Measurements from ENCODE around the gene NCKAP5. TPM values are rescaled to one million over a fixed set of nuclear protein-coding genes. Genes with fewer than 3 reads are reported as not detected.

NCKAP5 gene
- total RNA-seq, 1 donor from 2014 or later, result 0.26 TPM

- Histone ChIP-seq H3K4me3 (ENCODE audit: low read depth, low read length) (no peak overlapping the region), H3K36me3 (ENCODE audit: control insufficient read depth, insufficient read depth, low read length) (no peaks in the 10 kb centered on the region), H3K27me3 (ENCODE audit: control insufficient read depth, insufficient read depth, low read length) (no peaks in the 10 kb centered on the region)
- DNase-seq (ENCODE audit: low read depth) (no peak), FAIRE-seq (no peak)
- TF ChIP-seq, protein P1, sequence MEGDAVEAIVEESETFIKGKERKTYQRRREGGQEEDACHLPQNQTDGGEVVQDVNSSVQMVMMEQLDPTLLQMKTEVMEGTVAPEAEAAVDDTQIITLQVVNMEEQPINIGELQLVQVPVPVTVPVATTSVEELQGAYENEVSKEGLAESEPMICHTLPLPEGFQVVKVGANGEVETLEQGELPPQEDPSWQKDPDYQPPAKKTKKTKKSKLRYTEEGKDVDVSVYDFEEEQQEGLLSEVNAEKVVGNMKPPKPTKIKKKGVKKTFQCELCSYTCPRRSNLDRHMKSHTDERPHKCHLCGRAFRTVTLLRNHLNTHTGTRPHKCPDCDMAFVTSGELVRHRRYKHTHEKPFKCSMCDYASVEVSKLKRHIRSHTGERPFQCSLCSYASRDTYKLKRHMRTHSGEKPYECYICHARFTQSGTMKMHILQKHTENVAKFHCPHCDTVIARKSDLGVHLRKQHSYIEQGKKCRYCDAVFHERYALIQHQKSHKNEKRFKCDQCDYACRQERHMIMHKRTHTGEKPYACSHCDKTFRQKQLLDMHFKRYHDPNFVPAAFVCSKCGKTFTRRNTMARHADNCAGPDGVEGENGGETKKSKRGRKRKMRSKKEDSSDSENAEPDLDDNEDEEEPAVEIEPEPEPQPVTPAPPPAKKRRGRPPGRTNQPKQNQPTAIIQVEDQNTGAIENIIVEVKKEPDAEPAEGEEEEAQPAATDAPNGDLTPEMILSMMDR (IDR thresholded peaks at IDR 0.05; ENCODE audit: insufficient read depth, low read length, severe bottlenecking), result no peak
These were observed 672.2 kb downstream of the NCKAP5 start for GRCh38 chr2:132896073-132896472.

GRCh38 chr2:132891498-132891897 lies 676.8 kb downstream of the NCKAP5 start:
- TF ChIP-seq, protein P1 (IDR thresholded peaks at IDR 0.05; ENCODE audit: insufficient read depth, low read length, severe bottlenecking), result no peak
- FAIRE-seq (no peak), DNase-seq (ENCODE audit: low read depth) (no peak)
- Histone ChIP-seq H3K27me3 (ENCODE audit: control insufficient read depth, insufficient read depth, low read length) (no peaks in the 10 kb centered on the region), H3K36me3 (ENCODE audit: control insufficient read depth, insufficient read depth, low read length) (no peaks in the 10 kb centered on the region), H3K4me3 (ENCODE audit: low read depth, low read length) (no peak overlapping the region)

GRCh38 chr2:132886574-132886973 lies 681.7 kb downstream of the NCKAP5 start:
- TF ChIP-seq, protein P1 (IDR thresholded peaks at IDR 0.05; ENCODE audit: insufficient read depth, low read length, severe bottlenecking), result no peak
- H3K27me3 ChIP-seq (ENCODE audit: control insufficient read depth, insufficient read depth, low read length), result no peaks in the 10 kb centered on the region
- no peaks in the 10 kb centered on the region for H3K36me3 ChIP-seq (ENCODE audit: control insufficient read depth, insufficient read depth, low read length)
- DNase-seq (ENCODE audit: low read depth) (no peak), FAIRE-seq (no peak)
- no peak overlapping the region for H3K4me3 ChIP-seq (ENCODE audit: low read depth, low read length)

- DNase-seq (ENCODE audit: low read depth) (no peak), FAIRE-seq (no peak)
- Histone ChIP-seq H3K4me3 (ENCODE audit: low read depth, low read length) (no peak overlapping the region), H3K27me3 (ENCODE audit: control insufficient read depth, insufficient read depth, low read length) (no peaks in the 10 kb centered on the region), H3K36me3 (ENCODE audit: control insufficient read depth, insufficient read depth, low read length) (no peaks in the 10 kb centered on the region)
- TF ChIP-seq, protein P1 (IDR thresholded peaks at IDR 0.05; ENCODE audit: insufficient read depth, low read length, severe bottlenecking), result no peak
These were observed 683.6 kb downstream of the NCKAP5 start for GRCh38 chr2:132884705-132885104.

GRCh38 chr2:132884292-132884691 lies 684.0 kb downstream of the NCKAP5 start:
- no peak for FAIRE-seq
- H3K36me3 ChIP-seq (ENCODE audit: control insufficient read depth, insufficient read depth, low read length), result no peaks in the 10 kb centered on the region
- DNase-seq (ENCODE audit: low read depth), result no peak
- no peaks in the 10 kb centered on the region for H3K27me3 ChIP-seq (ENCODE audit: control insufficient read depth, insufficient read depth, low read length)
- no peak overlapping the region for H3K4me3 ChIP-seq (ENCODE audit: low read depth, low read length)
- TF ChIP-seq, protein P1 (IDR thresholded peaks at IDR 0.05; ENCODE audit: insufficient read depth, low read length, severe bottlenecking), result no peak

DNA sequence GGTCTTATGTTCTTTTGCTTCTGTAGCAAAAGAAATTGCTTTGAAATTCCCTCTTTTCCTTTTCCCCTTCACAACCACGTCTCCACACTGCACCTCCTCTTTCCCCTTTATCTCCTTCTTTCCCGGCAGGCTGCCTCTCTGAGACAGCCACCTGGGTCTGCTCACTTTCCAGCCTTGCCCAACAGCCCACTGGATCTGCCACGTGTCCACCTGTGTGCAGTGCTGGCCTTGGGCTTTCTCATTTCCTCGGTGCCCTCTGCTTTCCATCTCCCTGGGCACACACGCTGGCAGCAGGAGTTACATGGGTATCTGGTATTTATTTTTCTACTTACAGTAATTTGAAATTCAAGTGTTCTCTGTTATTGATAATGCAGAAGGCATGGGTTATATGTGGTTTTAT lies 684.8 kb downstream of the NCKAP5 start:
- Histone ChIP-seq H3K4me3 (ENCODE audit: low read depth, low read length) (no peak overlapping the region), H3K36me3 (ENCODE audit: control insufficient read depth, insufficient read depth, low read length) (no peaks in the 10 kb centered on the region), H3K27me3 (ENCODE audit: control insufficient read depth, insufficient read depth, low read length) (no peaks in the 10 kb centered on the region)
- no peak for DNase-seq (ENCODE audit: low read depth)
- FAIRE-seq, result no peak
- TF ChIP-seq, protein P1 (IDR thresholded peaks at IDR 0.05; ENCODE audit: insufficient read depth, low read length, severe bottlenecking), result no peak

Data from bronchial epithelial cell (primary cell).